SK-N-SH (cell line): ENCODE measurements around the gene CCN6. TPM values are rescaled to one million over a fixed set of nuclear protein-coding genes. Genes with fewer than 3 reads are reported as not detected.

Source experiments
- CTCF ChIA-PET: fragments of 300-600, 350-600 bp; formaldehyde crosslinking; extraction: SDS; loops from one replicate; lab custom pipeline; 2021; lab: Yijun Ruan, JAX
- POLR2A ChIA-PET: fragments of 350-600 bp; sonication (Branson Sonifier 250); formaldehyde crosslinking; extraction: SDS; loops from one replicate; lab custom pipeline; 2020; ENCODE audit warnings: antibody characterized with exemption, inconsistent platforms; lab: Yijun Ruan, JAX
- DNase-seq: peaks from one replicate; pipeline ENCODE4 v3.0.0; 2012
- H2AFZ ChIP-seq: fragments of 200-600 bp; sonication (generic); 2 replicates; pipeline ENCODE4 v1.8.1; 2016; ENCODE audit warnings: antibody characterized with exemption, mild to moderate bottlenecking, low read depth
- H3F3A ChIP-seq: fragments of 200-600 bp; sonication (generic); replicated peaks from 2 replicates; pipeline ENCODE3; 2016; ENCODE audit warnings: antibody characterized with exemption, mild to moderate bottlenecking; ENCODE audit not compliant: insufficient read depth
- H3K27ac ChIP-seq, 2 experiments: fragments of 200-500 bp in 1 of 2; fragments of 200-600 bp in 1 of 2; sonication (Bioruptor generic) in 1 of 2; sonication (generic), shearing (Covaris generic) in 1 of 2; 2 replicates each; pipeline versions ENCODE4 v1.5.1 to v1.6.1; 2014 to 2016; ENCODE audit warnings: low read depth in 2 of 2, inconsistent platforms in 1 of 2, low read length in 1 of 2, mild to moderate bottlenecking in 1 of 2, mixed read lengths in 1 of 2
- H3K27me3 ChIP-seq: fragments of 200-600 bp; sonication (generic), shearing (Covaris generic); 2 replicates; pipeline ENCODE4 v1.6.1; 2016; ENCODE audit warnings: mixed run types; ENCODE audit not compliant: insufficient read depth
- H3K36me3 ChIP-seq, 2 experiments: fragments of 200-500 bp in 1 of 2; fragments of 200-600 bp in 1 of 2; sonication (Bioruptor generic) in 1 of 2; sonication (generic) in 1 of 2; replicated peaks in 1 of 2; 2 replicates each; pipeline versions ENCODE3 to v1.5.1; 2014 to 2016; ENCODE audit warnings: low read length in 1 of 2, mild to moderate bottlenecking in 1 of 2; ENCODE audit not compliant: insufficient read depth in 2 of 2, control insufficient read depth in 1 of 2
- H3K4me1 ChIP-seq, 2 experiments: fragments of 200-500 bp in 1 of 2; fragments of 200-600 bp in 1 of 2; sonication (Bioruptor generic) in 1 of 2; sonication (generic), shearing (Covaris generic) in 1 of 2; 2 replicates each; pipeline versions ENCODE4 v1.5.1 to v1.6.1; 2014 to 2016; ENCODE audit warnings: low read depth in 1 of 2, low read length in 1 of 2, mixed run types in 1 of 2; ENCODE audit not compliant: insufficient read depth in 2 of 2, control insufficient read depth in 1 of 2
- H3K4me2 ChIP-seq: fragments of 200-600 bp; sonication (generic), shearing (Covaris generic); 2 replicates; pipeline ENCODE4 v1.6.1; 2017; ENCODE audit warnings: mixed run types
- H3K4me3 ChIP-seq, 2 experiments: fragments of 200-500 bp in 1 of 2; fragments of 200-600 bp in 1 of 2; sonication (Bioruptor generic) in 1 of 2; sonication (generic), shearing (Covaris generic) in 1 of 2; 2 replicates each; pipeline versions ENCODE4 v1.5.1 to v1.8.1; 2014 to 2016; ENCODE audit warnings: low read depth in 2 of 2, inconsistent platforms in 1 of 2, low read length in 1 of 2, mild to moderate bottlenecking in 1 of 2, mixed read lengths in 1 of 2, moderate library complexity in 1 of 2
- H3K79me2 ChIP-seq: fragments of 200-600 bp; sonication (generic); 2 replicates; pipeline ENCODE4 v1.8.1; 2017; ENCODE audit warnings: mild to moderate bottlenecking; ENCODE audit not compliant: insufficient read depth
- H3K9ac ChIP-seq: fragments of 200-600 bp; sonication (generic); 2 replicates; pipeline ENCODE4 v1.6.1; 2017; ENCODE audit warnings: mixed run types
- H3K9me2 ChIP-seq: fragments of 200-600 bp; sonication (generic); 2 replicates; pipeline ENCODE4 v1.6.1; 2017; ENCODE audit warnings: mixed run types
- H3K9me3 ChIP-seq: fragments of 200-600 bp; sonication (generic); 2 replicates; pipeline ENCODE4 v1.6.1; 2017; ENCODE audit warnings: mixed run types, mild to moderate bottlenecking, moderate library complexity
- H4K20me1 ChIP-seq: fragments of 200-600 bp; sonication (generic); 2 replicates; pipeline ENCODE4 v1.6.1; 2017; ENCODE audit warnings: mild to moderate bottlenecking, mixed run types; ENCODE audit not compliant: insufficient read depth
- EZH2phosphoT487 ChIP-seq: fragments of 200-600 bp; sonication (generic); IDR thresholded peaks from 2 replicates; pipeline ENCODE4 v1.6.1; 2017; ENCODE audit warnings: low read depth, mixed run types, mild to moderate bottlenecking, antibody characterized with exemption, moderate library complexity, borderline replicate concordance
- FOXM1 ChIP-seq: IDR thresholded peaks from 2 replicates; pipeline ENCODE4 v1.4.0; 2012; ENCODE audit warnings: low read depth, mild to moderate bottlenecking
- MEF2A ChIP-seq: IDR thresholded peaks from 2 replicates; pipeline ENCODE4 v1.4.0; 2012; ENCODE audit warnings: low read depth, borderline replicate concordance
- MXI1 ChIP-seq: IDR thresholded peaks from 2 replicates; pipeline ENCODE4 v1.6.1; 2012; ENCODE audit warnings: mild to moderate bottlenecking, low read depth, low read length, improper control_type of control experiment
- NRF1 ChIP-seq: IDR thresholded peaks from 2 replicates; pipeline ENCODE4 v1.6.1; 2012; ENCODE audit warnings: low read depth, mild to moderate bottlenecking, low read length
- RCOR1 ChIP-seq: fragments of 150-350 bp; IDR thresholded peaks from 2 replicates; pipeline ENCODE4 v1.6.1; 2017; ENCODE audit warnings: antibody characterized with exemption, low read length
- RFX5 ChIP-seq: IDR thresholded peaks from 2 replicates; pipeline ENCODE4 v1.6.1; 2012; ENCODE audit warnings: mild to moderate bottlenecking, improper control_type of control experiment, low read length
- SIN3A ChIP-seq: IDR thresholded peaks from 2 replicates; pipeline ENCODE4 v1.6.1; 2012; ENCODE audit warnings: low read depth, mild to moderate bottlenecking, low read length, moderate library complexity, borderline replicate concordance
- SMC3 ChIP-seq: IDR thresholded peaks from 2 replicates; pipeline ENCODE4 v1.6.1; 2012; ENCODE audit warnings: low read depth, low read length, improper control_type of control experiment
- TEAD4 ChIP-seq: IDR thresholded peaks from 2 replicates; pipeline ENCODE4 v1.4.0; 2012; ENCODE audit warnings: mild to moderate bottlenecking, borderline replicate concordance; ENCODE audit not compliant: insufficient read depth
- WGBS: methylation state at CpG from one replicate; pipeline ENCODE4 v1.1.6; 2017; ENCODE audit warnings: low lambda C conversion rate; 5-methylcytosine and 5-hydroxymethylcytosine counted together
- polyA plus RNA-seq, 3 experiments: library from polyadenylated mRNA; depleted of rRNA; stranded (reverse); fragments of >200 nt; gene quantifications; 2 replicates each; pipeline ENCODE4 v1.2.3, GENCODE V29; 2012
- TF ChIP-seq, protein P1 (sequence below): IDR thresholded peaks from 2 replicates; pipeline ENCODE4; 2012
- TF ChIP-seq, protein P2 (sequence below): IDR thresholded peaks from 2 replicates; pipeline ENCODE4 v1.4.0; 2012; ENCODE audit warnings: low read depth, borderline replicate concordance
- TF ChIP-seq, protein P3 (sequence below): IDR thresholded peaks from 2 replicates; pipeline ENCODE4 v1.6.1; 2012; ENCODE audit warnings: mild to moderate bottlenecking, low read depth, low read length, moderate library complexity
- TF ChIP-seq, protein P4 (sequence below): fragments of 200-600 bp; sonication (generic); IDR thresholded peaks from 2 replicates; pipeline ENCODE4 v1.6.1; 2017; ENCODE audit warnings: antibody characterized with exemption, mild to moderate bottlenecking, moderate library complexity

The CCN6 gene
- polyA plus RNA-seq, 1 of the 3 experiments (the other 2 are of a cell fraction): not detected

DNA sequence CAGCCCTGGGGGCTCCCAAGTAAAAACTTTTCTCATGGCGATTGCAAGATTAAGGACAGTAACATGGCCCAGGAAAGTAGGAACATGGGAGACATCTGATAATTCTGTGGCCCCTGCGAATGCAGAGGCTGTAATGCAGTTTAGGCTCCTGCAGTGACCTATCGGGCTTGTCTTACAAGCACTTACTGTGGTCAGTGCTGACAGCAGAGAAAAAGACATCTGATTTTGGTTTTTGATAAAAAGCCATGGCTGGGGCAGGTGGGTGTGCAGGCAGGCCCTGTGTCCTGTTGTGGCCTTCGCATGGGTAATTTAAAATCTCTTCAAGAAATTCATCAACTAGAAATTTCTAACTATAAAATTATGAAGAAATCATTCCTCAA is 19.3 kb upstream of the CCN6 start:
- Histone ChIP-seq H3K36me3 (no peaks in the 10 kb centered on the region), H3K27me3 (no peaks in the 10 kb centered on the region), H3K4me2 (no peak overlapping the region), H3K9me2 (no peaks in the 10 kb centered on the region), H3K9me3 (no peaks in the 10 kb centered on the region), H4K20me1 (no peaks in the 10 kb centered on the region), H3K9ac (no peak overlapping the region)
- POLR2A ChIA-PET: no interaction called here
- CTCF ChIA-PET: interaction anchor here (0.8 to 2.0 kb wide), 2 partner anchors 9 to 128 kb away, joined by 3 to 6 read pairs; no protein-coding TSS in a partner anchor
- 82% methylated on average over 4 of the region's 4 CpGs for WGBS
- TF ChIP-seq, protein P1, sequence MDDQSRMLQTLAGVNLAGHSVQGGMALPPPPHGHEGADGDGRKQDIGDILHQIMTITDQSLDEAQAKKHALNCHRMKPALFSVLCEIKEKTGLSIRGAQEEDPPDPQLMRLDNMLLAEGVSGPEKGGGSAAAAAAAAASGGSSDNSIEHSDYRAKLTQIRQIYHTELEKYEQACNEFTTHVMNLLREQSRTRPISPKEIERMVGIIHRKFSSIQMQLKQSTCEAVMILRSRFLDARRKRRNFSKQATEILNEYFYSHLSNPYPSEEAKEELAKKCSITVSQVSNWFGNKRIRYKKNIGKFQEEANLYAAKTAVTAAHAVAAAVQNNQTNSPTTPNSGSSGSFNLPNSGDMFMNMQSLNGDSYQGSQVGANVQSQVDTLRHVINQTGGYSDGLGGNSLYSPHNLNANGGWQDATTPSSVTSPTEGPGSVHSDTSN: no peak
- no peak for TF ChIP-seq MEF2A
- TF ChIP-seq SMC3: no peak
- TF ChIP-seq, protein P2, sequence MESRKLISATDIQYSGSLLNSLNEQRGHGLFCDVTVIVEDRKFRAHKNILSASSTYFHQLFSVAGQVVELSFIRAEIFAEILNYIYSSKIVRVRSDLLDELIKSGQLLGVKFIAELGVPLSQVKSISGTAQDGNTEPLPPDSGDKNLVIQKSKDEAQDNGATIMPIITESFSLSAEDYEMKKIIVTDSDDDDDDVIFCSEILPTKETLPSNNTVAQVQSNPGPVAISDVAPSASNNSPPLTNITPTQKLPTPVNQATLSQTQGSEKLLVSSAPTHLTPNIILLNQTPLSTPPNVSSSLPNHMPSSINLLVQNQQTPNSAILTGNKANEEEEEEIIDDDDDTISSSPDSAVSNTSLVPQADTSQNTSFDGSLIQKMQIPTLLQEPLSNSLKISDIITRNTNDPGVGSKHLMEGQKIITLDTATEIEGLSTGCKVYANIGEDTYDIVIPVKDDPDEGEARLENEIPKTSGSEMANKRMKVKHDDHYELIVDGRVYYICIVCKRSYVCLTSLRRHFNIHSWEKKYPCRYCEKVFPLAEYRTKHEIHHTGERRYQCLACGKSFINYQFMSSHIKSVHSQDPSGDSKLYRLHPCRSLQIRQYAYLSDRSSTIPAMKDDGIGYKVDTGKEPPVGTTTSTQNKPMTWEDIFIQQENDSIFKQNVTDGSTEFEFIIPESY: no peak
- TF ChIP-seq RCOR1: no peak
- no peak for TF ChIP-seq FOXM1
- TF ChIP-seq MXI1: no peak
- TF ChIP-seq, protein P3, sequence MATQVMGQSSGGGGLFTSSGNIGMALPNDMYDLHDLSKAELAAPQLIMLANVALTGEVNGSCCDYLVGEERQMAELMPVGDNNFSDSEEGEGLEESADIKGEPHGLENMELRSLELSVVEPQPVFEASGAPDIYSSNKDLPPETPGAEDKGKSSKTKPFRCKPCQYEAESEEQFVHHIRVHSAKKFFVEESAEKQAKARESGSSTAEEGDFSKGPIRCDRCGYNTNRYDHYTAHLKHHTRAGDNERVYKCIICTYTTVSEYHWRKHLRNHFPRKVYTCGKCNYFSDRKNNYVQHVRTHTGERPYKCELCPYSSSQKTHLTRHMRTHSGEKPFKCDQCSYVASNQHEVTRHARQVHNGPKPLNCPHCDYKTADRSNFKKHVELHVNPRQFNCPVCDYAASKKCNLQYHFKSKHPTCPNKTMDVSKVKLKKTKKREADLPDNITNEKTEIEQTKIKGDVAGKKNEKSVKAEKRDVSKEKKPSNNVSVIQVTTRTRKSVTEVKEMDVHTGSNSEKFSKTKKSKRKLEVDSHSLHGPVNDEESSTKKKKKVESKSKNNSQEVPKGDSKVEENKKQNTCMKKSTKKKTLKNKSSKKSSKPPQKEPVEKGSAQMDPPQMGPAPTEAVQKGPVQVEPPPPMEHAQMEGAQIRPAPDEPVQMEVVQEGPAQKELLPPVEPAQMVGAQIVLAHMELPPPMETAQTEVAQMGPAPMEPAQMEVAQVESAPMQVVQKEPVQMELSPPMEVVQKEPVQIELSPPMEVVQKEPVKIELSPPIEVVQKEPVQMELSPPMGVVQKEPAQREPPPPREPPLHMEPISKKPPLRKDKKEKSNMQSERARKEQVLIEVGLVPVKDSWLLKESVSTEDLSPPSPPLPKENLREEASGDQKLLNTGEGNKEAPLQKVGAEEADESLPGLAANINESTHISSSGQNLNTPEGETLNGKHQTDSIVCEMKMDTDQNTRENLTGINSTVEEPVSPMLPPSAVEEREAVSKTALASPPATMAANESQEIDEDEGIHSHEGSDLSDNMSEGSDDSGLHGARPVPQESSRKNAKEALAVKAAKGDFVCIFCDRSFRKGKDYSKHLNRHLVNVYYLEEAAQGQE: no peak
- no peak for TF ChIP-seq TEAD4
- no peak for TF ChIP-seq NRF1
- TF ChIP-seq, protein P4, sequence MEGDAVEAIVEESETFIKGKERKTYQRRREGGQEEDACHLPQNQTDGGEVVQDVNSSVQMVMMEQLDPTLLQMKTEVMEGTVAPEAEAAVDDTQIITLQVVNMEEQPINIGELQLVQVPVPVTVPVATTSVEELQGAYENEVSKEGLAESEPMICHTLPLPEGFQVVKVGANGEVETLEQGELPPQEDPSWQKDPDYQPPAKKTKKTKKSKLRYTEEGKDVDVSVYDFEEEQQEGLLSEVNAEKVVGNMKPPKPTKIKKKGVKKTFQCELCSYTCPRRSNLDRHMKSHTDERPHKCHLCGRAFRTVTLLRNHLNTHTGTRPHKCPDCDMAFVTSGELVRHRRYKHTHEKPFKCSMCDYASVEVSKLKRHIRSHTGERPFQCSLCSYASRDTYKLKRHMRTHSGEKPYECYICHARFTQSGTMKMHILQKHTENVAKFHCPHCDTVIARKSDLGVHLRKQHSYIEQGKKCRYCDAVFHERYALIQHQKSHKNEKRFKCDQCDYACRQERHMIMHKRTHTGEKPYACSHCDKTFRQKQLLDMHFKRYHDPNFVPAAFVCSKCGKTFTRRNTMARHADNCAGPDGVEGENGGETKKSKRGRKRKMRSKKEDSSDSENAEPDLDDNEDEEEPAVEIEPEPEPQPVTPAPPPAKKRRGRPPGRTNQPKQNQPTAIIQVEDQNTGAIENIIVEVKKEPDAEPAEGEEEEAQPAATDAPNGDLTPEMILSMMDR: no peak
- no peak for TF ChIP-seq EZH2phosphoT487
- TF ChIP-seq SIN3A: no peak
- no peak for TF ChIP-seq RFX5
- TF ChIP-seq, all 33 proteins: peak for 0
- Histone ChIP-seq H3K4me3 (no peak overlapping the region), H3K4me1 (peaks cover 0 to 20% of the 10 kb centered on the region in 2 experiments; a peak in 3 of 4 replicates), H2AFZ (no peak overlapping the region), H3K27ac (peak overlapping the region in 1 of 2 experiments; percentile 87; a peak in 2 of 4 replicates), H3K79me2 (no peaks in the 10 kb centered on the region), H3F3A (peaks cover 26% of the 10 kb centered on the region)
- DNase-seq: no peak
